H9 (cell line): ENCODE results near the gene PHLDB1. TPM values are rescaled to one million over a fixed set of nuclear protein-coding genes. Genes with fewer than 3 reads are reported as not detected.

Experiments
- DNase-seq: peaks from one replicate; pipeline ENCODE4 v3.0.0-alpha.2; 2017
- H2AFZ ChIP-seq: one replicate; pipeline ENCODE4 v1.6.1; 2013; ENCODE audit warnings: mild to moderate bottlenecking, low read length, control low read depth, moderate library complexity
- H2AK5ac ChIP-seq: 2 replicates; pipeline ENCODE4 v1.6.1; 2013; ENCODE audit warnings: low read length, control low read depth, mixed read lengths; ENCODE audit not compliant: insufficient read length
- H2BK120ac ChIP-seq: one replicate; pipeline ENCODE4 v1.6.1; 2013; ENCODE audit warnings: low read depth, mild to moderate bottlenecking, low read length, control low read depth, inconsistent platforms; ENCODE audit not compliant: poor library complexity, severe bottlenecking
- H2BK12ac ChIP-seq: 2 replicates; pipeline ENCODE4 v1.6.1; 2013; ENCODE audit warnings: low read length, control low read depth, mixed read lengths, low read depth; ENCODE audit not compliant: insufficient read length
- H2BK15ac ChIP-seq: 2 replicates; pipeline ENCODE4 v1.6.1; 2013; ENCODE audit warnings: low read depth, low read length, control low read depth
- H2BK20ac ChIP-seq: one replicate; pipeline ENCODE4 v1.6.1; 2013; ENCODE audit warnings: low read depth, mild to moderate bottlenecking, low read length, control low read depth, inconsistent platforms; ENCODE audit not compliant: poor library complexity, severe bottlenecking
- H2BK5ac ChIP-seq: 2 replicates; pipeline ENCODE4 v1.6.1; 2013; ENCODE audit warnings: low read length, control low read depth, mixed read lengths; ENCODE audit not compliant: insufficient read length
- H3K14ac ChIP-seq: 2 replicates; pipeline ENCODE4 v1.6.1; 2013; ENCODE audit warnings: low read length, control low read depth; ENCODE audit not compliant: insufficient read depth
- H3K18ac ChIP-seq: 2 replicates; pipeline ENCODE4 v1.6.1; 2013; ENCODE audit warnings: low read depth, mild to moderate bottlenecking, mixed read lengths, low read length, control low read depth; ENCODE audit not compliant: insufficient read length
- H3K23ac ChIP-seq: 2 replicates; pipeline ENCODE4 v1.6.1; 2013; ENCODE audit warnings: low read length, control low read depth, mixed read lengths, low read depth; ENCODE audit not compliant: insufficient read length
- H3K23me2 ChIP-seq: 2 replicates; pipeline ENCODE4 v1.6.1; 2013; ENCODE audit warnings: low read depth, mild to moderate bottlenecking, mixed read lengths, low read length, control low read depth; ENCODE audit not compliant: insufficient read length, poor library complexity, severe bottlenecking
- H3K27ac ChIP-seq: 2 replicates; pipeline ENCODE4 v1.5.1; 2013; ENCODE audit warnings: low read length, control low read depth, mixed read lengths, low read depth; ENCODE audit not compliant: insufficient read length
- H3K27me3 ChIP-seq: 2 replicates; pipeline ENCODE4 v1.6.1; 2013; ENCODE audit warnings: low read length, control low read depth, inconsistent platforms; ENCODE audit not compliant: insufficient read depth
- H3K4ac ChIP-seq: 2 replicates; pipeline ENCODE4 v1.6.1; 2013; ENCODE audit warnings: low read depth, mild to moderate bottlenecking, control low read depth, inconsistent platforms, low read length, moderate library complexity
- H3K4me1 ChIP-seq: 2 replicates; pipeline ENCODE4 v1.6.1; 2013; ENCODE audit warnings: low read length, control low read depth, inconsistent platforms; ENCODE audit not compliant: insufficient read depth
- H3K4me2 ChIP-seq: 2 replicates; pipeline ENCODE4 v1.6.1; 2013; ENCODE audit warnings: low read length, control low read depth, mixed read lengths; ENCODE audit not compliant: insufficient read length, insufficient read depth
- H3K56ac ChIP-seq: 2 replicates; pipeline ENCODE4 v1.6.1; 2013; ENCODE audit warnings: low read depth, mild to moderate bottlenecking, mixed read lengths, low read length, control low read depth; ENCODE audit not compliant: insufficient read length
- H3K79me1 ChIP-seq: 2 replicates; pipeline ENCODE4 v1.6.1; 2013; ENCODE audit warnings: low read depth, mild to moderate bottlenecking, moderate library complexity, low read length, control low read depth, inconsistent platforms; ENCODE audit not compliant: insufficient read depth, poor library complexity, severe bottlenecking
- H3K79me2 ChIP-seq: 2 replicates; pipeline ENCODE4 v1.6.1; 2013; ENCODE audit warnings: low read length, control low read depth, inconsistent platforms; ENCODE audit not compliant: insufficient read depth
- H3K9ac ChIP-seq: 2 replicates; pipeline ENCODE4 v1.6.1; 2013; ENCODE audit warnings: low read length, control low read depth, mixed read lengths; ENCODE audit not compliant: insufficient read length; ENCODE audit errors: extremely low read depth
- H3K9me3 ChIP-seq: one replicate; pipeline ENCODE4 v1.6.1; 2013; ENCODE audit warnings: low read depth, low read length, inconsistent platforms; ENCODE audit not compliant: control insufficient read depth
- H3T11ph ChIP-seq: one replicate; pipeline ENCODE4 v1.6.1; 2013; ENCODE audit warnings: mild to moderate bottlenecking, low read length, control low read depth, inconsistent platforms
- H4K20me1 ChIP-seq: one replicate; pipeline ENCODE4 v1.6.1; 2013; ENCODE audit not compliant: control insufficient read depth, insufficient read length, insufficient read depth
- H4K5ac ChIP-seq: 2 replicates; pipeline ENCODE4 v1.6.1; 2013; ENCODE audit warnings: low read depth, mild to moderate bottlenecking, mixed read lengths, low read length, control low read depth; ENCODE audit not compliant: insufficient read length
- H4K8ac ChIP-seq: replicated peaks from 2 replicates; pipeline ENCODE4 v1.6.1; 2013; ENCODE audit warnings: low read length, control low read depth, mixed read lengths, low read depth; ENCODE audit not compliant: insufficient read length
- H4K91ac ChIP-seq: 2 replicates; pipeline ENCODE4 v1.6.1; 2013; ENCODE audit warnings: low read depth, mild to moderate bottlenecking, moderate library complexity, mixed read lengths, low read length, control low read depth; ENCODE audit not compliant: insufficient read length
- H3K27ac Mint-ChIP-seq, 3 experiments: 2 replicates in 2 of 3; 3 replicates in 1 of 3; pipeline ENCODE4 v1.8.0; 2020 to 2021; ENCODE audit warnings: mixed read lengths in 3 of 3, mild to moderate bottlenecking in 1 of 3, moderate library complexity in 1 of 3
- H3K27me3 Mint-ChIP-seq: 2 replicates; pipeline ENCODE4 v1.8.0; 2021; ENCODE audit warnings: low read depth, mild to moderate bottlenecking, moderate library complexity, mixed read lengths
- H3K36me3 Mint-ChIP-seq, 3 experiments: 2 replicates in 2 of 3; 3 replicates in 1 of 3; pipeline ENCODE4 v1.8.0; 2020 to 2021; ENCODE audit warnings: low read depth in 3 of 3, mixed read lengths in 3 of 3; ENCODE audit not compliant: insufficient read depth in 1 of 3
- H3K4me1 Mint-ChIP-seq, 2 experiments: 2 replicates each; pipeline ENCODE4 v1.8.0; 2020; ENCODE audit warnings: mixed read lengths in 2 of 2
- H3K4me3 Mint-ChIP-seq, 2 experiments: 2 replicates in 1 of 2; 3 replicates in 1 of 2; pipeline ENCODE4 v1.8.0; 2020 to 2021; ENCODE audit warnings: mild to moderate bottlenecking in 2 of 2, mixed read lengths in 2 of 2, moderate library complexity in 1 of 2
- H3K9me3 Mint-ChIP-seq, 2 experiments: 2 replicates in 1 of 2; 3 replicates in 1 of 2; pipeline ENCODE4 v1.8.0; 2020; ENCODE audit warnings: mild to moderate bottlenecking in 2 of 2, mixed read lengths in 2 of 2, moderate library complexity in 1 of 2
- WGBS: extraction: QIAGEN DNeasy Blood & Tissue Kit; methylation state at CpG from one replicate; pipeline ENCODE4 v1.1.7; 2013; ENCODE audit warnings: missing lambda C conversion rate, low lambda C conversion rate, mixed read lengths; ENCODE audit not compliant: insufficient read length; ENCODE audit errors: extremely low coverage; 5-methylcytosine and 5-hydroxymethylcytosine counted together
- total RNA-seq: library from RNA; stranded (reverse); gene quantifications from 2 replicates; pipeline ENCODE4 v1.2.1, GENCODE V29; 2021
- TF ChIP-seq, protein P1 (sequence below): fragments of 200-600 bp; sonication (generic); conservative IDR thresholded peaks from 3 replicates; pipeline ENCODE4 v1.8.0; 2021; ENCODE audit warnings: antibody characterized with exemption, mild to moderate bottlenecking

Gene PHLDB1
- total RNA-seq, 1 experiment from 2014 or later, result 56.0 TPM

GRCh38 chr11:118640332-118641154 is 33.1 kb downstream of the PHLDB1 start:
- H2BK5ac ChIP-seq, result no peak overlapping the region
- no peak overlapping the region for H3K56ac ChIP-seq
- H3K18ac ChIP-seq, result no peak overlapping the region
- TF ChIP-seq, protein P1, sequence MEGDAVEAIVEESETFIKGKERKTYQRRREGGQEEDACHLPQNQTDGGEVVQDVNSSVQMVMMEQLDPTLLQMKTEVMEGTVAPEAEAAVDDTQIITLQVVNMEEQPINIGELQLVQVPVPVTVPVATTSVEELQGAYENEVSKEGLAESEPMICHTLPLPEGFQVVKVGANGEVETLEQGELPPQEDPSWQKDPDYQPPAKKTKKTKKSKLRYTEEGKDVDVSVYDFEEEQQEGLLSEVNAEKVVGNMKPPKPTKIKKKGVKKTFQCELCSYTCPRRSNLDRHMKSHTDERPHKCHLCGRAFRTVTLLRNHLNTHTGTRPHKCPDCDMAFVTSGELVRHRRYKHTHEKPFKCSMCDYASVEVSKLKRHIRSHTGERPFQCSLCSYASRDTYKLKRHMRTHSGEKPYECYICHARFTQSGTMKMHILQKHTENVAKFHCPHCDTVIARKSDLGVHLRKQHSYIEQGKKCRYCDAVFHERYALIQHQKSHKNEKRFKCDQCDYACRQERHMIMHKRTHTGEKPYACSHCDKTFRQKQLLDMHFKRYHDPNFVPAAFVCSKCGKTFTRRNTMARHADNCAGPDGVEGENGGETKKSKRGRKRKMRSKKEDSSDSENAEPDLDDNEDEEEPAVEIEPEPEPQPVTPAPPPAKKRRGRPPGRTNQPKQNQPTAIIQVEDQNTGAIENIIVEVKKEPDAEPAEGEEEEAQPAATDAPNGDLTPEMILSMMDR, result peak; percentile 23; the same call in 1 of the 3 replicates
- no peak overlapping the region for H3K9ac ChIP-seq
- H3K4me2 ChIP-seq, result no peak overlapping the region
- Mint-ChIP-seq H3K9me3 (no peaks in the 10 kb centered on the region), H3K36me3 (peaks cover 35 to 76% (median 72%) of the 10 kb centered on the region in 3 experiments), H3K27ac (no peak overlapping the region), H3K4me1 (peaks cover 9 to 14% of the 10 kb centered on the region in 2 experiments), H3K27me3 (no peaks in the 10 kb centered on the region), H3K4me3 (no peak overlapping the region)
- H3K79me2 ChIP-seq, result no peaks in the 10 kb centered on the region
- no peak overlapping the region for H2BK15ac ChIP-seq
- no peak overlapping the region for H3T11ph ChIP-seq
- no CpG with 5 or more reads among the region's 5 CpGs for WGBS
- H2BK120ac ChIP-seq, result no peak overlapping the region
- H4K5ac ChIP-seq, result no peak overlapping the region
- no peak overlapping the region for H4K8ac ChIP-seq
- H3K14ac ChIP-seq, result no peak overlapping the region
- no peak for DNase-seq
- H2BK12ac ChIP-seq, result no peak overlapping the region
- H2AFZ ChIP-seq, result no peak overlapping the region
- H4K91ac ChIP-seq, result no peak overlapping the region
- no peak overlapping the region for H2AK5ac ChIP-seq
- no peaks in the 10 kb centered on the region for H3K23me2 ChIP-seq
- no peak overlapping the region for H3K27ac ChIP-seq
- no peak overlapping the region for H2BK20ac ChIP-seq
- H3K27me3 ChIP-seq, result no peaks in the 10 kb centered on the region
- H3K4ac ChIP-seq, result no peak overlapping the region
- H3K23ac ChIP-seq, result no peak overlapping the region
- peaks cover 5% of the 10 kb centered on the region; the same call in 1 of the 2 replicates for H3K4me1 ChIP-seq
- H3K9me3 ChIP-seq, result no peaks in the 10 kb centered on the region
- no peaks in the 10 kb centered on the region for H4K20me1 ChIP-seq
- H3K79me1 ChIP-seq, result no peaks in the 10 kb centered on the region
